IPS-20b (cell line): ENCODE data around the gene OGG1.
A peak's percentile ranks its signal among the peaks of the same experiment; 100 is the strongest.

Experiments used
- H3K27ac ChIP-seq: one replicate; pipeline ENCODE4 v1.5.1; 2013; ENCODE audit warnings: low read length
- H3K27me3 ChIP-seq: 2 replicates; pipeline ENCODE4 v1.6.1; 2013; ENCODE audit warnings: mild to moderate bottlenecking, low read length, inconsistent platforms; ENCODE audit not compliant: insufficient read depth
- H3K36me3 ChIP-seq: 2 replicates; pipeline ENCODE4 v1.6.1; 2013; ENCODE audit warnings: low read depth, mild to moderate bottlenecking, inconsistent platforms, low read length, moderate library complexity; ENCODE audit not compliant: insufficient read depth
- H3K4me1 ChIP-seq: 2 replicates; pipeline ENCODE4 v1.6.1; 2013; ENCODE audit warnings: mild to moderate bottlenecking, control low read depth, inconsistent platforms, low read length, moderate library complexity; ENCODE audit not compliant: insufficient read depth
- H3K4me3 ChIP-seq: 2 replicates; pipeline ENCODE4 v1.5.1; 2013; ENCODE audit warnings: mild to moderate bottlenecking, low read length, inconsistent platforms
- H3K9ac ChIP-seq: 2 replicates; pipeline ENCODE4 v1.6.1; 2013; ENCODE audit warnings: low read depth, mild to moderate bottlenecking, inconsistent platforms, low read length, moderate library complexity
- H3K9me3 ChIP-seq: 2 replicates; pipeline ENCODE4 v1.6.1; 2013; ENCODE audit warnings: mild to moderate bottlenecking, low read depth, low read length, inconsistent platforms; ENCODE audit not compliant: insufficient read depth

Gene OGG1

DNA sequence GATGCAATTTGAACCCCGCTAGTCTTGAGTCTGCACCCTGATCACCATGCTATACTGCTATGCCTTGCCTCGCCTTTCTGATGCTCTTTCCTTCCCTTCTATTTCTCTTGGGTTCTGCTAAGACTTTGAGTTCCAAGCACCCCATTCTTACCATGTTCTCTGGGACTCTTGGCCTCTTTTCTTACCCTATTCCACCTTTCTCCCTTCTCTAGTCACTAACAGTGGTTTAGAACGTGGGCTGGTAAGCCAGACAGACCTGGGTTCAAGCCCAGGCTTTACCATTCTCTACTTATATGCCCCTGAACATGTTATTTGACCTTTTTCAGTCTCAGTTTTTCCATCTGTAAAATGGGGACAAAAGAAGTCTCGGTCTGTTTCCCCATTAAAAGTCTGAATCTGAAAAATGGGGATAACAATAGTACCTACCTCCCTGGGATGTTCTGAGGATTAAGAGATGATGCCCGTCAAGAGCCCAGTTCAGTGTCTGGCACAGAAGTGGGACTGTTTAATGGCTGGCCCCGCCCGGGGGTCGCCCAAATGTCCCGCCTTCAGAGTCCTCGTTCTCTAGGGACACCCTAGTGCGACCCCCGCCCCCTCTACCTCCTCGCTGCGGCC is 42.1 kb downstream of the OGG1 start:
- Histone ChIP-seq H3K9me3 (no peaks in the 10 kb centered on the region), H3K27me3 (no peaks in the 10 kb centered on the region), H3K4me1 (no peaks in the 10 kb centered on the region; the same call in 1 of the 2 replicates), H3K4me3 (peak overlapping the region; percentile 92), H3K27ac (peak overlapping the region; percentile 100), H3K36me3 (peaks cover 50% of the 10 kb centered on the region), H3K9ac (peak overlapping the region; percentile 99)

DNA sequence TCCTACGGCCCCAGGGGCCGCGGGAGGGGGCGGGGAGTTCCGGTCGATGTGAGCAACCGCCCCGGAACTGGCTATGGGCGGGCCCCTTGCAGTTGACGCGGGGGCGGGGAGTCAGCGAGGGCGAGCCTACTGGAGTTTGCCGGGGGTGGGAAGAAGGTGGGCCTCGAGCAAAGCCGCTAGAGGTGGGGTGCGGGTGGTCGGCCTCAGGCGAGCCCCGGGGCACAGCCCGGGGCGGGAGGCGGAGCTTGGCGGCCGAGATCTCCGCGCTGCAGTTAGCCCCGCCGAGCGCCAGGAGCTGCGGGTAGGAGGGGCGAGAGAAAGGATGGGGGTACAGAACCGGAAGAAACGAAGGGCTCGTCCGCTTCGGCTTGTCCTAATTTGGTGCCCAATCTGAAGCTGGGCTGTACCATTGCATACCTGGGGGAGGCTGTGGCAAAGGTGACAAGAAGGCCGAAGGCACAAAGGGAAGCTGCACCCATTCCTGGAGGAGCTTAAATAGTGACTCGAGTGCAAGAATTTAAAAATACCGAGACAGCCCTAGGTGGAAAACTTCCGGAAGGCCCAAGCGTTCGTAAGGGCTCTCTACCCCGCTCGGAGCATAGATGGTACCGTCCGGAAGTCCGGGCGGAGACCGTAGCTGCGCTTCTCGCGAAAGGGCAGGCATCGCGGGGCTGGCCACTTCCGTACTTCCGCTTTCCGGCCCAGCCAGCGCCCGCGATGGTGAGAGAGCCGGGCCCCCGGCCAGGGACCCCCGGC is 42.8 kb downstream of the OGG1 start, which contains the start of the genes ARPC4 and TADA3:
TSS of gene ARPC4 (plus strand) at position 678 of the 756 bp plus-strand sequence. CDS start at position 718, 40 bp downstream.
TSS of gene TADA3 (minus strand) at position 69 of the 756 bp plus-strand sequence. CDS start 1,007 bp downstream, outside the sequence.
- peak within 1 kb of the TSS; percentile 92 for H3K4me3 ChIP-seq
- peak within 1 kb of the TSS; percentile 99 for H3K9ac ChIP-seq
- H3K27me3 ChIP-seq: no peaks in the 10 kb centered on the region
- peak within 1 kb of the TSS; percentile 100 for H3K27ac ChIP-seq
- H3K9me3 ChIP-seq: no peaks in the 10 kb centered on the region
- H3K36me3 ChIP-seq: peaks cover 50% of the 10 kb centered on the region
- H3K4me1 ChIP-seq: no peaks in the 10 kb centered on the region; the same call in 1 of the 2 replicates

DNA sequence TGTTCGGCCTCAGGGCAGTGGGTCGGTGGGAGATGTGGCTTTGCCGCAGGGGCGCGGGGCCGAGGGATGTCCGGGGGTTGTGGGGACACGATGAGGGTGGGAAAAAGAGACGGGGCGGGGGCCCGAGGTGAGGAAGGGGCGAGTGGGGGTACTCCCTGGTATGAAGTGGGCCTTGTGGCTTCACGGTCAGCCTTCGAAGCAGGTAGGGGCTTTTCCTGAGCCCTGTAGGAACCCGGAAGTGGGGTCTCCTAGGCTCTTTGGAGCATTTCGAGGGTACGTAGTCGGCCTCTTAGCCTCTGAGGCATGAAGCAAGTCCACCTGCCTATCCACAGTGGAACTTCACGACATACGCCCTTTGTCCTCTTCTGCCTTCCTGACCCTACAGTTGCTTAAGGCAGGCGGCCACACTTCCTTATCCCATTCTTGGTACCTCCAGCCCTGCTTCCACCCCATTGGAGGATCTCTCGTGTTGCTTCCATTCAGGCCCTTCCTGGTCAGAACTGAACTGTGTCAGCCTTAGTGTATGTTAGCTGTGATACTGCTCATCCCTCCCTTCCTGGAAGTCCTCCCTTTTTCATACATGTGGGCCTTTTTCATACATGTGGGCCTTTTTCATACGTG is 43.5 kb downstream of the OGG1 start:
- H3K36me3 ChIP-seq: peaks cover 53% of the 10 kb centered on the region
- no peaks in the 10 kb centered on the region for H3K27me3 ChIP-seq
- H3K27ac ChIP-seq: peak overlapping the region; percentile 100
- H3K9ac ChIP-seq: peak overlapping the region; percentile 99
- no peaks in the 10 kb centered on the region; the same call in 1 of the 2 replicates for H3K4me1 ChIP-seq
- H3K4me3 ChIP-seq: peak overlapping the region; percentile 92
- no peaks in the 10 kb centered on the region for H3K9me3 ChIP-seq

DNA sequence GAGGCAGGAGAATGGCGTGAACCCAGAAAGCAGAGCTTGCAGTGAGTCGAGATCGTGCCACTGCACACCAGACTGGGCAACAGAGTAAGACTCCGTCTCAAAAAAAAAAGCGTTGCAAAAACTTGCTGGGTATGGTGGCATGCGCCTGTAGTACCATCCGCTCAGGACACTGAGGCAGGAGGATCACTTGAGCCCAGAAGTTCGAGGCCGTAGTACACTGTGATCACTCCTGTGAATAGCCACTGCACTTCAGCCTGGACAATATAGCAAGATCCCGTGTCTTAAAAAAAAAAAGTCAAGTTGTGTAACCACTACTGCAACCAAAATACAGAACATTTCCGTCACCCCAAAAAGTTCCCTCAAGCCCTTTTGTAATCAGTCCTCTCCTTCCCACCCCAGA is 44.6 kb downstream of the OGG1 start:
- Histone ChIP-seq H3K9ac (no peak overlapping the region), H3K36me3 (peaks cover 58% of the 10 kb centered on the region)

DNA sequence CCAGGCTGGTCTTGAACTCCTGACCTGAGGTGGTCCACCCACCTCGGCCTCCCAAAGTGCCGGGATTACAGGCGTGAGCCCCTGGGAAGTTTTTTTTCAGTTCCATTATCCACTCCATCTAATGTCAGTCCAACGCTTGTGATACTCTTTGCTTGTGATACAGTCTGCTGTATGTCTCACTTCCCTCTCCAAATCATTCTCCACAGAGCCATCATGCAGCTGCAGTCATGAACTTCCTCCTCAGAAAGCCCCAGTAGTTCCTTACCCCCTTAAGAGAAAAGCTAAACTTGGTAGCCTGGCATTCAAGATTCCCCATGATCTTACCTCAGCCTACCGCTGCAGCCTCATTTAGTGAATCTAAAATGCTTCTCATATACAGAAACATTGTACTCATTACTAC is 45.5 kb downstream of the OGG1 start:
- no peaks in the 10 kb centered on the region for H3K9me3 ChIP-seq
- H3K27ac ChIP-seq: no peak overlapping the region
- H3K36me3 ChIP-seq: peaks cover 58% of the 10 kb centered on the region
- H3K27me3 ChIP-seq: no peaks in the 10 kb centered on the region
- H3K9ac ChIP-seq: no peak overlapping the region
- no peaks in the 10 kb centered on the region; the same call in 1 of the 2 replicates for H3K4me1 ChIP-seq
- H3K4me3 ChIP-seq: no peak overlapping the region

More for the DNA sequence above, 44.6 kb downstream of the OGG1 start:
- Histone ChIP-seq H3K27me3 (no peaks in the 10 kb centered on the region), H3K9me3 (no peaks in the 10 kb centered on the region), H3K4me1 (no peaks in the 10 kb centered on the region; the same call in 1 of the 2 replicates), H3K27ac (no peak overlapping the region), H3K4me3 (0 out of 2 replicates have a peak overlapping the region, but pooled peaks have one; percentile 25)

DNA sequence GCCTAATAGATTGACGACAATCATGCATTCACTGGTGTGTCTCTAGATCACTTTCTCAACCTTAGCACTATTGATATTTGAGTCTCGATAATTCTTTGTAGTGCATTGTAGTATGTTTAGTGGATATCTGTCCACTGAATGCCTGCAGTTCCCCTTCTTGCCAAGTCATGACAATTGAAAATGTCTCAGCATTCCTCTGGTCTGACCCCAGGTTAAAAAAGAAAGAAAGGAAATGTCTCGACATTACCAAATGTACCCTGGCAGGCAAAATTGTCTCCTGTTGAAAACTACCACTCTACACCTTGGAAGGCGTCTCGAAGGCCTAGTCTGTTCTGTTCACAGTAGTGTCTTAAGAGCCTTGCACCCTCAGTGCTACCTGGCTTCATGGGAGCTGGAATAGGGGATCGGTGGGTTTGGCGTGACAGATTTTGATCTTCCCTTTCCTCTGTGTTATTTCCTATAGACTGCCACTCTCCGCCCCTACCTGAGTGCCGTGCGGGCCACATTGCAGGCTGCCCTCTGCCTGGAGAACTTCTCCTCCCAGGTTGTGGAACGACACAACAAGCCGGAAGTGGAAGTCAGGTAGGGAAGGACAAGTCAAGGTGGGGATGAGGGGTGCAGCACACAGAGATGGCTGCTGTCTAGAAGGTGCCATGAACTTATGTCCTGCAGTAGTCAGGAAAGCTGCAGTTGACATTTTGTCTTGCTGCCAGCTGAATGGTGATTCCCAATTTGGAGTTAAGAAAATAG is 47.6 kb downstream of the OGG1 start:
- H3K9me3 ChIP-seq: no peaks in the 10 kb centered on the region
- no peak overlapping the region for H3K4me3 ChIP-seq
- no peaks in the 10 kb centered on the region; the same call in 1 of the 2 replicates for H3K4me1 ChIP-seq
- H3K27ac ChIP-seq: no peak overlapping the region
- H3K9ac ChIP-seq: no peak overlapping the region
- peaks cover 70% of the 10 kb centered on the region for H3K36me3 ChIP-seq
- H3K27me3 ChIP-seq: no peaks in the 10 kb centered on the region

DNA sequence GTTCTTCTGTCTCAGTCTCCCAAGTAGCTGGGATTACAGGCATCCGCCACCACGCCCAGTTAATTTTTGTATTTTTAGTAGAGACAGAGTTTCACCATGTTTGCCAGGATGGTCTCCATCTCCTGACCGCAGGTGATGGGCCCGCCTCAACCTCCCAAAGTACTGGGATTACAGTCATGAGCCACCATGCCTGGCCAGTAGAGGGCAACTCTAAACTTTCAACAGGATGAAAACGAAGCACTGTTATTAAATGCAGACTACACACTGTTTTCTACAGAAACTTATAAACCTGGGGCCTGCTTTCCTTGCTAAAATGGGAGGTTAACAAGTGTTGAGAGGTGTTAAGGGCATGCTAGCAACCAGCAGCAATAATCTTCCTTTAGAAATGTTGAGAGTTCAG is 50.8 kb downstream of the OGG1 start:
- Histone ChIP-seq H3K9ac (no peak overlapping the region), H3K27ac (no peak overlapping the region), H3K36me3 (peaks cover 89% of the 10 kb centered on the region), H3K27me3 (no peaks in the 10 kb centered on the region), H3K4me1 (no peaks in the 10 kb centered on the region), H3K4me3 (no peak overlapping the region), H3K9me3 (no peaks in the 10 kb centered on the region)

DNA sequence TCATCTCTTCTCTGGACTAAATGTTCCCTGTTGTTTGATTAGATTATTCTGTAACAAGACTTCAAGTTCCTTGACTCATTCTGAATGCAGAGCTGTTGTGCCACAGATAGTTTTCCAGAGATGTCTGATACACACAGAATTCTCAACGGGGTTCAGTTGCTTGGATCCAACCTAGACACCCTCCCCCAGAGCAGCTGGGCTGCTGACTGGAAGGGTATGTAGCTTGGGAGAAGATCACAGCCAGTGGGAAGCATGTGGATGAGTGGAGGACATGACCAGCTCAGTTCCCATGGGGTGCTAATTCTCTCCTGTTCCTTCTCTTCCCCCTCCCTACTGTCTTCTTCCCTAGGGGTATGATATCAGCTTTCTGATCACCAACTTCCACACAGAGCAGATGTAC is 53.7 kb downstream of the OGG1 start:
- Histone ChIP-seq H3K9me3 (no peaks in the 10 kb centered on the region), H3K4me3 (no peak overlapping the region), H3K4me1 (no peaks in the 10 kb centered on the region), H3K27ac (no peak overlapping the region), H3K27me3 (no peaks in the 10 kb centered on the region), H3K9ac (no peak overlapping the region), H3K36me3 (peaks cover 86% of the 10 kb centered on the region)

DNA sequence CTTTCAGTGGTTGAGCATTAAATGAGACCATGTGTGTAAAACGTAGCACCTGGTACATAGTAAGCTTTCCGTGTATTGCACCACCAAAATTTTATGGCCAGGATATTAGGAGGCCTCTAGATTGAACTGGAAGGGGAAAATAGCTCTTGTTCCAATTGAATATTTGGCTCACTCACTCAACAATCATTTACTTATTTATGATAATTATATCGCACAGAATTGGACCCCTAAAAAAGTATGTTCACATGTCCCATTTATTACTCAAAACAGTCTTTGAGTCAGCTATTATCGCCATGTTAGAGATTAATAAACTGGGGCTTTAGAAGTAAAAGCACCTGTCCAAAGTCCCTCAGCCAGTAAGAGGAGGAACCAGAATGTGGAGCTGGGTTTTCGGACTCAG is 55.2 kb downstream of the OGG1 start:
- Histone ChIP-seq H3K27ac (no peak overlapping the region), H3K9me3 (no peaks in the 10 kb centered on the region), H3K27me3 (no peaks in the 10 kb centered on the region), H3K4me1 (no peaks in the 10 kb centered on the region; the same call in 1 of the 2 replicates), H3K9ac (no peak overlapping the region), H3K4me3 (no peak overlapping the region), H3K36me3 (peaks cover 71% of the 10 kb centered on the region)

DNA sequence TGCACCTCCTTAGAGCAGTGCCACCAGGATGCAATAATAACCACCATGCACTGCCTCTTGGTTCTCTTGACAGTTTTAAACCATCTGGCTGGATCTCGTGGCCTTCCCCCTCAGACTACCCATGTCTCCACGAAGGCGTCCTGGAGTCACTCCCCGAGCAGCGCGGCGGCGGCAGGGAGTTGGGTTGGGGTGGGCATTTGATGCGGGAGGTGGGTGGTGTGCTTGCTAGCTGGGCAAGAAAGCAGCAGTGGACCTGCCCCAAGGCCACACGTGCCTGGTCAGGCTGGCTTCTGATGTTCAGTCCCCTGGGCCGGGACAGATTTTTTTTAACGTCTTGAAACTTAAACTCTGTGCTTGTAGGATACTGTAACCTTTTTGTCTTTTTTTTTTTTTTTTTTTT is 56.4 kb downstream of the OGG1 start:
- Histone ChIP-seq H3K27me3 (peaks cover 8% of the 10 kb centered on the region), H3K9ac (no peak overlapping the region), H3K4me3 (no peak overlapping the region), H3K36me3 (peaks cover 59% of the 10 kb centered on the region), H3K27ac (no peak overlapping the region), H3K9me3 (no peaks in the 10 kb centered on the region), H3K4me1 (peaks cover 3% of the 10 kb centered on the region; the same call in 1 of the 2 replicates)
